GM19240 (cell line): Measurements from ENCODE around the gene TBCB.
A peak's percentile ranks its signal among the peaks of the same experiment; 100 is the strongest.
"Not testable (repeated sequence)": the region's sequence is repeated elsewhere in the genome, so short reads cannot be mapped to it uniquely, and the experiment has no call there.

Experiments
- DNase-seq: peaks from one replicate; pipeline ENCODE4 v3.0.0; 2011; ENCODE audit warnings: low spot score; ENCODE audit not compliant: insufficient read length

Gene TBCB

GRCh38 chr19:36101550-36102327, 13.5 kb upstream of the TBCB start:
- DNase-seq = no peak

DNA sequence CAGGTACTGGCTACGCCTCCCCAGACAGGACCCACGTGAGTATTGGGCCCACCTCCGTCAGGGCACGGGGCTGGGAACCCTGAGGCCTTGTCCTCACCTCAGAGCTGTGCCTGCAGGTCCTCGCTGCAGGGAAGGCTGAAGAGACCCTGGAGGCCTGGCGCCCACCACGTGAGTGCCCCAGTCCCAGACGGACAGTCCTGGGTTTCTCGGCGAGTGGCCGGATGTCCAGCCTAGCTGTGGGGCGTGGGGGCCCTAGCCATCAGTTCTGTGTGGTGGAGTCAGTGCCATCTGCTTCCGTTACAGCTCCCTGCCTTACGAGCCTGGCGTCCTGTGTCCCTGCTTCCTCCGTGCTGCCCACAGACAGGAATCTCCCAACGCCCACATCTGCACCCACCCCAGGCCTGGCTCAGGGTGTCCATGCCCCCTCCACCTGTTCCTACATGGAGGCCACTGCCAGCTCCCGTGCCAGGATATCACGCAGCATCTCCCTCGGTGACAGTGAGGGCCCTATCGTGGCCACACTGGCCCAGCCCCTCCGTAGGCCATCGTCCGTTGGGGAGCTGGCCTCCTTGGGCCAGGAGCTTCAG, 12.1 kb upstream of the TBCB start:
- no peak for DNase-seq

- no peak for DNase-seq
These were observed 11.3 kb upstream of the TBCB start for GRCh38 chr19:36103842-36104552.

GRCh38 chr19:36106441-36106840, 8.8 kb upstream of the TBCB start:
- no peak for DNase-seq

DNA sequence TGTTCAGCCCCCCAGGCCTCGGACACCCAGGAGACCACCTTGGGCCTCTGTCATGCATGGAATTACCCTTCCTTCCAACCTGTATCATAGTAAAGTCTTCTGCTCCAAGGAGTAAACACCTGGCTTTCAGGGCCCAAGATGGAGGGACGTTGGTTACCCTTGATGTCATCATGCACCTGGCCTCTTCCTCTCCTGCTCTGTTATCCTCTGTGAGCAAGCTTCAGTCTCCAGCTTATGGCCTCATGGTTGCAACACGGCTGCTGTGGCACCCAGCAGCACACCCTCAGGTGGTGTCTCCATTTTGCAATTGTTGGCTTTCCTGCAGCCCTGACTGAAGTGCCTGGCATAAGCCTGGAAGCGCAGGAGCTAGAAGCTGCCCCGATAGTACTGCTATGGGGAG, 8.3 kb upstream of the TBCB start:
- no peak for DNase-seq

- DNase-seq = no peak
These were observed 6.6 kb upstream of the TBCB start for GRCh38 chr19:36108684-36109083.

DNA sequence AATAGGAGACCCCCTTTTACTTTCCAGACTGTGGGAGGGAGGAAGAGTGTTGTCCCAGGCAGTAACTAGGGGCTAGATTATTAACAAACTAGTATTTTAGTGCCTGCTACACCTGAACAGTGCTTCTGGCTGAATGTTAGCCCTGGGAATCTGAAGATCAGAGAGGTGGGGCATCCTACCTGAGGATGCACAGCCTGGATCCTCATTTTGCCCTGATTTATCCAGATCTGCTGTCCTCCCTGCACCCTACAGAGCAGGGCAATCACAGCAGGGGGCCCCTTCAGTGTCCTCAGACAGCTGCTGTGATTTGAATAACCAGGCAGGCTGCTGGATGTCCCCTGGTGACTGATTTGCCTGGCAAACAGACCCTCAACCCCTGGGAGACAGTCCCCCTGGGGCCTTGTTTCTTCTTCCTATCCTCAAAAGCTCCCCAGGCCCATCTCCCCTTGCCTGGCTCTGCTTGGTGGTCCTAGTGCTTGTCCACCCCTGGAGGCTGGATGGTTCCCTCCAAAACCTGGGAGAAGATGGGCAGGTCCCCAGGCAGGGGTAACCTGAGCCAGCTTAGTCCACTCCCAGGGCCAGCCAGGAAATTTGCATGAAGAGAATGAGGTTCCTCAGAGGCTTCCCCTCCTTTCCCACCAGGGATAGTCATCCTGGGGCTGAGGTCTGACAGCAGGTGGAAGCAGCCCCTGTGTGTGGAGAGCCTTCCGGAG, 4.6 kb upstream of the TBCB start, which contains the start of gene OVOL3:
OVOL3 (plus strand) TSS at position 657 of the 713 bp plus-strand sequence. CDS start 60 bp downstream, outside the sequence.
- DNase-seq = no peak

DNA sequence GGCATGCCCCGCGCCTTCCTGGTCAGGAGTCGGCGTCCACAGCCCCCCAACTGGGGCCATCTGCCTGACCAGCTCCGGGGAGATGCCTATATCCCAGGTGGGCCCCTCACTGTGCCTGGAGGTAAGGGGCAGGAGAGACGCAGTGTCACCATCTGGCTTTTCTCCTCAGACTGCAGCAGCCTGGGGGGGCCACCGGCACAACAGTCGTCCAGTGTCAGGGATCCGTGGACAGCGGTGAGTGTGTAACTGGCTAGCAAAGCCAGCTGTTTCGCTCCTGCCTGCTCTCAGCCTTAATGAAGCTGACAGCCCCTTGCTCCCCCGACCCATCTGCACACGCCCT, 4.1 kb upstream of the TBCB start:
- no peak for DNase-seq

DNA sequence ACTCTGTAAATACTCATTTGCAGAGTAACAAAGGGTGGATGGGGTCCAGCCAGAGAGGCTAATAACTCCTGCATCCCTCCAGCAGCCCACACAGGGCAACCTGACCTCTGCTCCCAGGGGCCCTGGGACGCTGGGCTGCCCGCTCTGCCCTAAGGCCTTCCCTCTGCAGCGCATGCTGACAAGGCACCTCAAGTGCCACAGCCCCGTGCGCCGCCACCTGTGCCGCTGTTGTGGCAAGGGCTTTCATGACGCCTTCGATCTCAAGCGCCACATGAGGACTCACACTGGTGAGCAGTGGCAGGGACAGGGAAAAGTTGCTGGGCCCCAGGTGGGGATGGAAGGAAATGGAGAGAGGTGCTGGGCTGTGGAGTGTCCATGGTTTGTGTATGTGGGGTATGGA, 2.6 kb upstream of the TBCB start:
- DNase-seq = no peak

DNA sequence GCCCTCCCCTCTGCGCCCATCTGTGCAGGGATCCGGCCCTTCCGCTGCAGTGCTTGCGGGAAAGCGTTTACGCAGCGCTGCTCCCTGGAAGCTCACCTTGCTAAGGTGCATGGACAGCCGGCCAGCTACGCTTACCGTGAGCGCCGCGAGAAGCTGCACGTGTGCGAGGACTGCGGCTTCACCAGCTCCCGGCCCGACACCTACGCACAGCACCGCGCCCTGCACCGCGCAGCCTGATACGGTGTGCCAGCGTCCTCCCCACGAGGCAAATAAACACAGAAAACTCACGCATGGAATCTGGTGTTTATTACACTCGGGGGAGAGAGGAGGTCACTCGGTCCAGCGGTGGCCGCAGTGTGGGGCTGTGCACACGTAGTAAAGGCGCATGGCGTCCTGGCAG, 1.8 kb upstream of the TBCB start:
- DNase-seq = no peak

DNA sequence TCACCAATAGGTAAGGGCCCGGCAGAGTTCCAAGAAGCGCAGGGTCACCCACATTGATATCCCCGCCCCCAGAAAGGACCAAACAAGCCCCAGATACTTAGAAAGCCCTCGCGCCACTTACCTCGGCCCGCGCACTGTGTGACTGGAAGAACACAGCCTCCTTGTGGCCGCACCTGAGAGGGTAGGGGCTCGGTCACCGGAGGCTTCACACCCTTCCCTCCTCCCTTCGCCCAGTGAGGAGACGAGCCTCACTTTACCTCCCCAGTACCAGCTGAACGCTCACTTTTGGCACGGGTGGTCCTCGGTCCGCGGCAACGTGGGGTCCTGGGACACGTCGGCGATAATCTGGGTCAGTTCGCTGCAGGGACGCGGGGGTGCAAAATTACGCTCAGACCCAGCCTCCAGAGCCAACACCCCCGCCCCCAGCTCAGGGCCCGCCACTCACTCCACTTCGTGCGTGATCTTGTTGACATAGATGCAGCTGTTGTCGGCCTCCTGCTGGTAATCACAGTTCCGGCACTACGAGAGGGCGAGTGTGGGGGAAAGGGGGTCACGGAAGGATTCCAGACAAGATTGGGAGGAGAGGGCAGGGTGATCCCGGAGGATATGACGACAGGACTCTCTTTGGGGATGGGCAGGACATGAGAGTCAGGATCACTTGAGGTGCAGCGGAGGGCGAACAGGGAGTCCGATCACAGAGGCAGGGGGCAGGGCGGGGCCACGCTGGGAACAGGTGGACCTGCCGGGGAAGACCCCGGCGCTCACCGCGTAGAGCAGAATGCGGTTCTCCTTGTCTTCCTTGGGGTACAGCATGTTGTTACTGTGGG, 1.2 kb upstream of the TBCB start:
- DNase-seq = no peak

GRCh38 chr19:36114721-36115452, 381 bp upstream of the TBCB start, which contains the start of gene POLR2I:
Gene POLR2I, minus strand, starts transcription at chr19:36114875. Its CDS starts 19 bp downstream, at chr19:36114856.
- DNase-seq = peak; percentile 95

GRCh38 chr19:36116344-36116637, 1.0 kb downstream of the TBCB start:
- DNase-seq = no peak

GRCh38 chr19:36120092-36120983, 5.1 kb downstream of the TBCB start:
- no peak for DNase-seq

DNA sequence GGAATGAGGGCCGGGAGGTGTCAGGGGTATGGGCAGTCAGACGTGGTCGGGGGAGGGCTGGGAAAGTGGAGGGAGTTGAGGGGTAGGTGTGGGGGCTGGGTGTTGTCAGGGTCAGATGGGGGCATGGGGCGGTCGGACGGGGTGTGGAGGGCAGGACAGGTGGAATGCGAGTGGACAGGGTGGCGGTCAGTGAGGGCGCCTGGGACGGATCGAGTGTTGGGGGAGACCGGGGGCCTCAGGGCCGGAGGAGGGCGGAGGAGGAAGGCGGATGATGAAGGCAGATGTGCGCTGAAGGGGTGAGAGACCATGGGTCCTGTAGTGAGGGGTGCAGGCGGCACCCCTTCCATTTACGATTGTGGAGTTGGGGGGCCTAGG, 5.7 kb downstream of the TBCB start:
- no peak for DNase-seq

DNA sequence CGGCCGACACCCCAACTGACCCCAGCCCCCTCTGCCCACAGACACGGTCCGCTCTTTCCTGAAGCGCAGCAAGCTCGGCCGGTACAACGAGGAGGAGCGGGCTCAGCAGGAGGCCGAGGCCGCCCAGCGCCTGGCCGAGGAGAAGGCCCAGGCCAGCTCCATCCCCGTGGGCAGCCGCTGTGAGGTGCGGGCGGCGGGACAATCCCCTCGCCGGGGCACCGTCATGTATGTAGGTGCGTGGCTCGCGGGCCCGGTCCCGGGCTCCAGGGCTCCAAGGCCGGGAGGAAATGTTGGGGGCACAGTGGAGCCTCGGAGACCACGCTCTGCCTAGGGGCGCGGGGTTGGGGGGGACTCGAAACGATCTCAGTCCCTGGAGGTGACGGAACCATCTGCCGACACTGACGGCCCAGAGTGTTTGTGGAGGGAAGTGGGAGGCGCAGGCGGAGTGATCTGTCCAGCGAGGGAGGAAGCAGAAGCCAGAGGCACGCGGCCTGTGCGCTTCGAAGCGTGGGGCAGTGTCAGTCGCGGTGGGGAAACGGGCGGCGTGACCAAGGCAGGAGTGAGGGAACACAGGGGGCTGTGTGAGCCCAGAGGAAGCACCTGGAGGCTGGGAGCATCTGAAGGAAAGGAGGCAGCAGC, 6.3 kb downstream of the TBCB start:
- DNase-seq = no peak

DNA sequence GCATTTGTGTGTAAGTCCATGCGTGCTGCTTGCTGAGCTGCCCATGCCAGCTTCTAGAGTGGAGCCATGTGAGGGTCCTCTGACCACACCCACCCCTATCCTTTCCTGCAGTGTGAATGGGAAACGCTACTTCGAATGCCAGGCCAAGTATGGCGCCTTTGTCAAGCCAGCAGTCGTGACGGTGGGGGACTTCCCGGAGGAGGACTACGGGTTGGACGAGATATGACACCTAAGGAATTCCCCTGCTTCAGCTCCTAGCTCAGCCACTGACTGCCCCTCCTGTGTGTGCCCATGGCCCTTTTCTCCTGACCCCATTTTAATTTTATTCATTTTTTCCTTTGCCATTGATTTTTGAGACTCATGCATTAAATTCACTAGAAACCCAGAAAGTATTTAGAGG, 10.3 kb downstream of the TBCB start:
- DNase-seq = peak; percentile 40

DNA sequence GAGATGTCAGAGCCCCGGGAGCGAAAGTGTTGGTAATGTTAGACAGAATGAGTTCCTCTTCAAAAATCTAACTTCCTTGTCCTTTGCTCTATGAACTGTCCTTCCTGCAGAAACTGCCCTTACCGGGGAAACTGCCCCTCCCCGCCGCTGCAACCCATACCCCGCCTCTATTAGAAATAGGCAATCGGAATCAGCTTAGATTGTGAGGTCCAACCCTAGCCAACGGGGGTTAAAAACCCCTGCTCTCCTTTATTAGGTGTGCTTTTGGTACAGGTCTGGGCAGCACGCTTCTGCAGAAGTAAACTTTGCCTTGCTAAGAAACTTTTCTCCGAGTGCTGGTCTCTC, 13.1 kb downstream of the TBCB start:
- no peak for DNase-seq

- DNase-seq = not testable (repeated sequence)
These were observed 16.0 kb downstream of the TBCB start for GRCh38 chr19:36131221-36131620.
